Measurements from ENCODE around the gene RAB3D.
A peak's percentile ranks its signal among the peaks of the same experiment; 100 is the strongest.

Gene RAB3D

GRCh38 chr19:11293433-11294389 is 45.7 kb downstream of the RAB3D start (continued):
- TF ChIP-seq PATZ1 (tag by site-specific recombination; IDR thresholded peaks at IDR 0.05), result peak; percentile 88
- peak; percentile 86; the same call in 1 of the 2 replicates for TF ChIP-seq ZNF660 (tag by site-specific recombination; IDR thresholded peaks at IDR 0.05)
- TF ChIP-seq KLF17 (tag by site-specific recombination; IDR thresholded peaks at IDR 0.05), result peak; percentile 77
- no peak for TF ChIP-seq PRDM6 (tag by site-specific recombination; IDR thresholded peaks at IDR 0.05)
- TF ChIP-seq REPIN1 (tag by site-specific recombination; IDR thresholded peaks at IDR 0.05; ENCODE audit: low read depth), result no peak
- no peak for TF ChIP-seq ZNF514 (tag by site-specific recombination; IDR thresholded peaks at IDR 0.05)
- TF ChIP-seq GLIS1 (tag by site-specific recombination; IDR thresholded peaks at IDR 0.05), result peak; percentile 44; the same call in 1 of the 2 replicates
- TF ChIP-seq ZBTB20 (tag by site-specific recombination; IDR thresholded peaks at IDR 0.05), result peak; percentile 69; the same call in 1 of the 2 replicates
- TF ChIP-seq BCL11A (tag by site-specific recombination; IDR thresholded peaks at IDR 0.05; ENCODE audit: low read depth), result no peak
- TF ChIP-seq, protein P1, sequence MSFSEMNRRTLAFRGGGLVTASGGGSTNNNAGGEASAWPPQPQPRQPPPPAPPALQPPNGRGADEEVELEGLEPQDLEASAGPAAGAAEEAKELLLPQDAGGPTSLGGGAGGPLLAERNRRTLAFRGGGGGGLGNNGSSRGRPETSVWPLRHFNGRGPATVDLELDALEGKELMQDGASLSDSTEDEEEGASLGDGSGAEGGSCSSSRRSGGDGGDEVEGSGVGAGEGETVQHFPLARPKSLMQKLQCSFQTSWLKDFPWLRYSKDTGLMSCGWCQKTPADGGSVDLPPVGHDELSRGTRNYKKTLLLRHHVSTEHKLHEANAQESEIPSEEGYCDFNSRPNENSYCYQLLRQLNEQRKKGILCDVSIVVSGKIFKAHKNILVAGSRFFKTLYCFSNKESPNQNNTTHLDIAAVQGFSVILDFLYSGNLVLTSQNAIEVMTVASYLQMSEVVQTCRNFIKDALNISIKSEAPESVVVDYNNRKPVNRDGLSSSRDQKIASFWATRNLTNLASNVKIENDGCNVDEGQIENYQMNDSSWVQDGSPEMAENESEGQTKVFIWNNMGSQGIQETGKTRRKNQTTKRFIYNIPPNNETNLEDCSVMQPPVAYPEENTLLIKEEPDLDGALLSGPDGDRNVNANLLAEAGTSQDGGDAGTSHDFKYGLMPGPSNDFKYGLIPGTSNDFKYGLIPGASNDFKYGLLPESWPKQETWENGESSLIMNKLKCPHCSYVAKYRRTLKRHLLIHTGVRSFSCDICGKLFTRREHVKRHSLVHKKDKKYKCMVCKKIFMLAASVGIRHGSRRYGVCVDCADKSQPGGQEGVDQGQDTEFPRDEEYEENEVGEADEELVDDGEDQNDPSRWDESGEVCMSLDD (tag by site-specific recombination; IDR thresholded peaks at IDR 0.05), result peak; percentile 70; the same call in 1 of the 2 replicates
- TF ChIP-seq CTCF (tag by site-specific recombination; IDR thresholded peaks at IDR 0.05), result peak; percentile 93
- TF ChIP-seq OSR2 (tag by site-specific recombination; IDR thresholded peaks at IDR 0.05), result peak; percentile 74; the same call in 1 of the 2 replicates
- TF ChIP-seq ZNF341 (tag by site-specific recombination; IDR thresholded peaks at IDR 0.05; ENCODE audit: low read depth), result peak; percentile 51; the same call in 1 of the 2 replicates
- TF ChIP-seq ZNF391 (tag by site-specific recombination; IDR thresholded peaks at IDR 0.05; ENCODE audit: borderline replicate concordance, low read depth), result peak; percentile 72; the same call in 1 of the 2 replicates
- TF ChIP-seq, protein P2, sequence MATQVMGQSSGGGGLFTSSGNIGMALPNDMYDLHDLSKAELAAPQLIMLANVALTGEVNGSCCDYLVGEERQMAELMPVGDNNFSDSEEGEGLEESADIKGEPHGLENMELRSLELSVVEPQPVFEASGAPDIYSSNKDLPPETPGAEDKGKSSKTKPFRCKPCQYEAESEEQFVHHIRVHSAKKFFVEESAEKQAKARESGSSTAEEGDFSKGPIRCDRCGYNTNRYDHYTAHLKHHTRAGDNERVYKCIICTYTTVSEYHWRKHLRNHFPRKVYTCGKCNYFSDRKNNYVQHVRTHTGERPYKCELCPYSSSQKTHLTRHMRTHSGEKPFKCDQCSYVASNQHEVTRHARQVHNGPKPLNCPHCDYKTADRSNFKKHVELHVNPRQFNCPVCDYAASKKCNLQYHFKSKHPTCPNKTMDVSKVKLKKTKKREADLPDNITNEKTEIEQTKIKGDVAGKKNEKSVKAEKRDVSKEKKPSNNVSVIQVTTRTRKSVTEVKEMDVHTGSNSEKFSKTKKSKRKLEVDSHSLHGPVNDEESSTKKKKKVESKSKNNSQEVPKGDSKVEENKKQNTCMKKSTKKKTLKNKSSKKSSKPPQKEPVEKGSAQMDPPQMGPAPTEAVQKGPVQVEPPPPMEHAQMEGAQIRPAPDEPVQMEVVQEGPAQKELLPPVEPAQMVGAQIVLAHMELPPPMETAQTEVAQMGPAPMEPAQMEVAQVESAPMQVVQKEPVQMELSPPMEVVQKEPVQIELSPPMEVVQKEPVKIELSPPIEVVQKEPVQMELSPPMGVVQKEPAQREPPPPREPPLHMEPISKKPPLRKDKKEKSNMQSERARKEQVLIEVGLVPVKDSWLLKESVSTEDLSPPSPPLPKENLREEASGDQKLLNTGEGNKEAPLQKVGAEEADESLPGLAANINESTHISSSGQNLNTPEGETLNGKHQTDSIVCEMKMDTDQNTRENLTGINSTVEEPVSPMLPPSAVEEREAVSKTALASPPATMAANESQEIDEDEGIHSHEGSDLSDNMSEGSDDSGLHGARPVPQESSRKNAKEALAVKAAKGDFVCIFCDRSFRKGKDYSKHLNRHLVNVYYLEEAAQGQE (tag by site-specific recombination; IDR thresholded peaks at IDR 0.05), result 0 out of 2 replicates have a peak, but pooled peaks have one; percentile 13
- peak; percentile 69; the same call in 1 of the 2 replicates for TF ChIP-seq KLF1 (tag by site-specific recombination; IDR thresholded peaks at IDR 0.05)
- no peak for TF ChIP-seq ZIC2 (tag by site-specific recombination; IDR thresholded peaks at IDR 0.05)
- peak; percentile 66; the same call in 1 of the 2 replicates for TF ChIP-seq ZNF561 (tag by site-specific recombination; IDR thresholded peaks at IDR 0.05; ENCODE audit: borderline replicate concordance)
- TF ChIP-seq, protein P3, sequence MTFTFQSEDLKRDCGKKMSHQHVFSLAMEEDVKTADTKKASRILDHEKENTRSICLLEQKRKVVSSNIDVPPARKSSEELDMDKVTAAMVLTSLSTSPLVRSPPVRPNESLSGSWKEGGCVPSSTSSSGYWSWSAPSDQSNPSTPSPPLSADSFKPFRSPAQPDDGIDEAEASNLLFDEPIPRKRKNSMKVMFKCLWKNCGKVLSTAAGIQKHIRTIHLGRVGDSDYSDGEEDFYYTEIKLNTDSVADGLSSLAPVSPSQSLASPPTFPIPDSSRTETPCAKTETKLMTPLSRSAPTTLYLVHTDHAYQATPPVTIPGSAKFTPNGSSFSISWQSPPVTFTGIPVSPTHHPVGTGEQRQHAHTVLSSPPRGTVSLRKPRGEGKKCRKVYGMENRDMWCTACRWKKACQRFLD (tag by site-specific recombination; IDR thresholded peaks at IDR 0.05), result no peak
- TF ChIP-seq ZFHX2 (tag by site-specific recombination; conservative IDR thresholded peaks at IDR 0.05), result peak; percentile 28
- TF ChIP-seq ZNF501 (tag by site-specific recombination; IDR thresholded peaks at IDR 0.05), result peak; percentile 32; the same call in 1 of the 2 replicates
- TF ChIP-seq KLF7 (tag by site-specific recombination; IDR thresholded peaks at IDR 0.05; ENCODE audit: borderline replicate concordance), result 0 out of 2 replicates have a peak, but pooled peaks have one; percentile 12
- peak; percentile 89 for TF ChIP-seq ZNF2 (tag by site-specific recombination; IDR thresholded peaks at IDR 0.05)
